Right lung (tissue), 5 donors: ENCODE data around the gene GTF2F1. TPM values are rescaled to one million over a fixed set of nuclear protein-coding genes. Genes with fewer than 3 reads are reported as not detected.
A peak's percentile ranks its signal among the peaks of the same experiment; 100 is the strongest.
"Not testable (repeated sequence)": the region's sequence is repeated elsewhere in the genome, so short reads cannot be mapped to it uniquely, and the experiment has no call there.

Experiments
- DNase-seq, 2 donors: peaks; one replicate each; pipeline ENCODE4 v3.0.0-alpha.2; 2013
- polyA plus RNA-seq, 5 donors: library from polyadenylated mRNA; unstranded; fragments of 120-200 nt; gene quantifications; one replicate each; pipeline versions ENCODE4 v1.2.1 to v1.2.3, GENCODE V29; 2013; ENCODE audit warnings: inconsistent platforms in 1 of 5, low replicate concordance in 1 of 5; ENCODE audit not compliant: insufficient read length in 5 of 5, insufficient read depth in 1 of 5

Gene GTF2F1
- polyA plus RNA-seq, 5 donors = 62.7 to 90.2 (median 74.5) TPM

DNA sequence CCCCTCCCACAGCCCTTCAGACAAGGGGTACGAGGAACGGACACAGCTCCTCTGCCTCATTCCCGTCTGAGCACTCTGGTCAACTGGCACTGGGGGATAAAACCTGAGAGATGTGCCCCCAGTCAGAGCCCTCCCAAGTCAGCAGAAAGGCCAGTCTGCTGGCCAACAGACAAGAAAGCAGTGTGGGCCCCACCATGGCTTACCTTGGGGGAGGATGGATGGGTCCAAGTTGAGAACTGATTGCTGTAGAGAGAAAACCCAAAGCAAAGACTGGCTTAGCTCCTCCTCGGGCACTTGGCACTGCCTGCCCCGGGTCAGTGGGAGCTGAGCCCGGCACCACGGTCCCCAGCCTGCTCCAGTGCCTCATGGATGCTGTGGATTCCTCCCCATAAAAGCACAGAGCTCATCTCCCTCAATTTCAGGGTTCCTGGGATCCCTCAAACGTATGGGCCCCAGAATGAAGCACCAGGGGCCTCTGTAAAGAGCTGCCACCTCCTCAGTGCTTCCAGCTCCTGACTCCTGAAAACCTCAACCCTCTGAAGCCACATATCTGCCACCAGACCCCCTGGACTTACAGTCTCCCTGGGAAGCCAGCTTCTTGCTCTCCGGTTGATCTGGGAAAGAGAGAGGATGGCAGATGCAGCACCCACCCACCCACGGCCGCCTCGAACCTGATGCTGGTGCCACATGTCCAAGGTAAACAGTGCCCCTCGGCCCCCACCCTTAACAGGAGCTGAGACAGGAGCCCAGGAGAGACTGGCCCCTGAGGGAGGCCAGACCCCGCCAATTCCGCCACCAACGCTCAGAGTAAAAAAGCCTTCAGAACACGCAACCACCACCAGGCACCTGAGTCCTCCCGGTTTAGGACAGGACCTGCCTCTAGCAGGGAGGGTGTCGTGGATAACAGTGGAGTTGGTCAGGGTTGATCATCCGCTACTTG lies 28.4 kb upstream of the GTF2F1 start:
- no peak for DNase-seq

DNA sequence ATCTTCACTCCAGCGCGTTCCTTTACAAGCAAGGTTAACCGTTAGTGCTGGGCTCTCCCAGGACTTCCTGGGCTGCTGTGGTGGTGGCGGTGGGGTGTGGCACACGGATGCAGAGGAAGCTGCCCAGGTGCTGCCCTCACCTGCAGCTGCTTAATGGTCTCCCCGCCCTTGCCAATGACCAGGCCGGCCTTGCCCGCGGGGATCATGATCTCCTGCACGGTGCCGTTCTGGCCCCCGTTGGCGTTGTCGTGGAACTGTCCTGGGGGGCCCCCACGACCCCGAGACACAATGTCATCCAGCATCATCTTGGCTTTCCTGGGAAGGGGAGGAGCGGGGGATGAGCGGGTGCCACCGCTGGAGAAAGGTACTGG lies 25.6 kb upstream of the GTF2F1 start:
- no peak for DNase-seq

DNA sequence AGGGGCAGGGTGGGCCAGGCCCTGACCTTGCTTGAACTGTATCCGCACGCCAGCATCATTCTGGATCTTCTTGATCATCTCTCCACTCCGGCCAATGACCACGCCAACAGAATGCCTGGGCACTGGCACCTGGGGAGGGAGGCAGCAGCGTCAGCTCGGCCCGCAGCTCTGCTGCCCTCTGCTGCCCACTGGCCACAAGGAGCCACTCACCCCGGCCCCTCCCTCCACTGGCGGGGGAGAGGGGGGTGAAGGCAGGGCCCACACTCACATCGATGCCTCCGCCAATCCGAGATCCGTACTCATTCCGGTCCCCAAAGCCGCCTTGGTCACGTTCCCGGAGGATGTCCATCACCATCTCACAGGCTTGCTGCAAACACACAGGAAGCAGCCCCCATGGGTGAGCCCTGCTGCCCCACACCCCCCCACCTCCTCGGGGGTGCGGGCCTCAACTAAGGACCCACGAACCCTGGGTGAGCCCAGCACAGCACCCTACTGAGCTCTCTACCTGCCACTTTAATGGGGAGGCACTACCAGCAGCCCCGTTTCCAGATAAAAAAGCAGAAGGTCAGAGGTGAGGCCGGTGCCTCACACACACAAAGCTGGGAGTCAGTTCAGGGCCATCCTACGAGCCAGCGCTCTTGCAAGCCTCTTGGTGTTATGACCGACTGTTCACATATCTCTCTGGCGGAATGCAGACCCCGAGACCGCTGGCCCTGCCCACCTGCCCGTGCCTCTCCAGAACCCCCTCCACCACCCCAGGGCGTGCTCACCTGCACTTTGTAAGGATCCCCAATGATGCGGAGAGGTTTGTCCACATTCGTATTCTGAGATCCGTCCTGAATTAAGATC lies 25.0 kb upstream of the GTF2F1 start:
- DNase-seq = no peak

DNA sequence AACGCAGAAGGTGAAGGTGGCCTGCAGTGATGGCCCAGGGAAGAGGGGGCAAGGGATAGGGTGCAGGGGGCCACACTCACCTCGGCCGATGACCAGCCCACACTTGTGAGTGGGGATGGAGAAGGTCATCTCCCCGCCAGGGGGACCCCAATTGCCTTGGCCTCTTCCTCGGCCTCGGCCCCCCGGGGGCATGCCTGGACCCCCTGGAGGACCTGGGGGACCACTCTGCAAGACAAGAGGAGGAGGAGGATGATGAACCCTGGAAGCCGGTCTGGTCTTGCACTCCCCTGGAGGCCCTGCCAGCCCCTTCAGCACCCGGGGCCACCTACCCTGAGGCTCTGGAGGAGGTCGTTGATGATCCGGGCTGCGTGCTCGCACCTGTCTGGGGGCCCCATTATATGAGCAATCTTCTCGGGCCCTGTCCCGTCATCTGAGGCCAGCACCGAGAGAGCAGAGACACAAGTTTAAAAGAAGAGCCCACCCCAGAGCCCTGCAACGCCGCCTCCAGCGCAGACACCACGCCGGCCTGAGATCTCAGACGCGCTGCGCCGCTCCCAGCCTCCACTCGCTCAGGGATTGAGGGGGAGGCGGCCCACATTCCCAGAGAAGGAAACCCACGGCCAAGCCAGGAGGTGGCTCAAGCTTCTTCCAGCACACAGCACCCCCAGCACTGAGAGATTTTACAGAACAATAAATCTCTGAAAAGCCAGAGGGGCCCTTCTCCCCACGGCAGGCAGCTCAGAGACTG lies 23.9 kb upstream of the GTF2F1 start:
- DNase-seq = no peak

DNA sequence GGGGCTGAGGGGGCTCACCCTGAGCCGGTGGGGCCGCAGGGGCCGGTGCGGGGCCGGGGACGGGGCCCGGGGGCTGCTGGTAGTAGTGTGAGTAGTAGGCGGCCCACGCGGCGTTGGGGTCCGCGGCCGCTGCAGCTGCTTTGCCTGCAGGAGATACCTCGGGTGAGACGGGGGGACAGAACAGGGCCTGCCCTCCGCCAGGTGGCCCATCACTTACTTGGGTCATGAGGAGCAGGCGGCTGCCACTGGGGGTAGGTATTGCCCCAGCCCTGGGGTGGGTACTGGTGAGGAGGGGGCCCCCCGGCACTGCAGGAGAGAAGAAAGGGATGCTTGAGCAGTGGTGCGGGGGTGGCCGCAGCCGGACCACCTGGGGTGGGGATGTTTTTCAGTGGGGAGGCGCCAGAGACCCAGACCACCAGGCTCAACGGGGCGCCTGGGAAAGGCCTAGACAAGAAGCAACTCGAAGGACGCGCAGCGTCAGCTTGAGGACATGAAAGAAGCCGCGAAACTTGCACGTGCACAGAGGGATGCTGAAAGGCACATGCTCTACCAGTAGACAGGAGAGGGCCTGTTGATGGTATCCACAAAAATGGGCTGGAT lies 22.7 kb upstream of the GTF2F1 start:
- DNase-seq = no peak

DNA sequence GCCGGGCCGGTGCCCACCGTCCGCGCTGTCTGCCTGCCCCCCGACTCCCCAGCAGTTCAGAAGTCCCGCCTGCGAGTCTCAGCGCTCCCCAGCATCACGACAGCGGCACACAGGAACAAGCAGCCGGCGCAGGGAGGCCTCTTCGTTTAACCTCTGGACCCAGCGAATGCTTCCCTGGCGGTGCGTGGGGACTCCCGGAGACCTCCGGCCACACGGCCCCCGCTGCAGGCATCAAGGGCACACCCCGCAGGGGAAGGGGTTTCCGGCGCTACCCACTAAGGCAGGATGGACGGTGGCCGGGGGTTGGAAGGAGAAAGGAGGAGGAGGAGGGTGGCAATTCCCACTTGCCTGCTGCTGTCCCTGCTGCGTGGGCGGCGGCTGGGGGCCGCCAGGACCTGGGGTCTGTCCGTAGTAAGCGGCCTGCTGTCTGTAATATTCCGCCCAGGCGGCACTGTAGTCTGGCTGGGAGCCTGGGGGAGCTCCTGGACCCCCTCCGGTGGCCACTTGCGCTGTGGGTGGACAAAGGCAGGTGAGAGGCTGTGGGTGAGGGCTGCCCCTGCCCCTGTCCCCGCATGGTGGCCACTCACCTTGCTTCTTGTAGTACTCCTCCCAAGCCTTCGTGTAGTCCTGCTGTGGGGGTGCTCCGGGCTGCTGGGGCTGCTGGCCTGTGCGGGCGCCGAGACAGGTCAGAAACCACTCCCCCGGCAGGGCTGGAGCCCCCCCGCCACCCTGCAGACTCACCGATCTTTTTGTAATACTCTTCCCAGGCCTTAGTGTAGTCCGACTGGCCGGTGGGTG lies 22.0 kb upstream of the GTF2F1 start:
- no peak for DNase-seq

DNA sequence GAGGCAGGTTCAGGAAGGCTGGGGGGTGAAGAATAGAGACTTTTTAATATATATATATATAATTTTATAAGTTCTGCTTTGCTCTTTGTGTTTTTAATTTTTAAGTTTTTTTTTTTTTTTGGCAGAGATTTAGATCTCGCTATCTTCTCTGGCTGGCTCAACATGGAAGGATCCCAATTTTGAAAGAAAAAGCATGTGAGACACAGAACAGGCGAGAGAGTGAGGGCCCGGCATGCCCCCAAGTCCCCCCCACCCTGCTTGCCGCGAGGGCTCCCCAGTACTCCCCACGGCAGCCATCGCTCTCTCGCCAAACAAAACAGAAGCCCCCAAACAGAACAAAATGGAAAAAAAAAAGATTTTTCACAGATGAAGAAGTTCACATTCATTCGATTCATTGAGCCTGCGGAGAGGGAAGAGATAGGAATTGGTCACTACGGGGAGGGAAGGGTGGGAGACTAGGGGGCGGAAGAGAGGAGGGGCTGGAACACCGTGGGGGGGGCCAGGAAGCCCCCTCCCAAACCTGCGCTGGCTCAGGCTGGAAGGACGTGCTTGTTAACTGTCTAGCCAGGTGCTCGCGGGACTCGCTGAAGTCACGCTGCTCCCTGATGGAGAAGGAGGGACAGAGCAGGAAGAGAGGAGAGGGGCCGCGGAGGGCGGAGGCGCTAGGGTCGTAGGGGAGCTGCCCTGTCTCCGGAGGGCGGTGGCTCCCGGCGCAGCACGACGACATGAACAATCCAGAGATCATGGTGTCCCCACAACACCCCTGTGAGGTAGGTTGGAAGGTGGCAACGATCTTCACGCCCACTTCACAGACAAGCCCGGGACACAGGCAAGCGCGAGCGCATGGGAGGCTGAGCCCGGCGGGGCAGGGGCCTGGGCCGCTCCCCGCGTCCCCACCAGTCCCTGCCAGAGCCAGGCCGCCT lies 21.0 kb upstream of the GTF2F1 start:
- no peak for DNase-seq

DNA sequence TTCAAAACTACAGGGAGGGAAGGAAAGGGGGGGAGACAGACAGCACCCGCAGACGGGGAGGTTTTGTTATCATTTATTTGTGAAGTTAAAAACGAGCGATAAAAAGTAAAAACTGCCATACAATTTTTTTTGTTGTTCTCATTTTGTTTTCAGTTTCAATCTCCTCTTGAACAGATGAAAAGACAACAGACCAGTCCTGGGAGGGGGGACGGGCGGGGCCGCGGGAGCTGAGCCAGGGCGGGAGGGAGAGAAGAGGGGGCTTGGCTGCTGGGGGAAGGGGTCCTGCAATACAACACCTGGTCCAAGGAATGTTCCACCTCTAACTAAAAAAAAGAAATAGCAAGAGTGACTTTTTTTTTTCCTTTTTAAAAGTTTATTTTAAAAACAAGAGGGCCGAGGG lies 20.3 kb upstream of the GTF2F1 start:
- DNase-seq = no peak

DNA sequence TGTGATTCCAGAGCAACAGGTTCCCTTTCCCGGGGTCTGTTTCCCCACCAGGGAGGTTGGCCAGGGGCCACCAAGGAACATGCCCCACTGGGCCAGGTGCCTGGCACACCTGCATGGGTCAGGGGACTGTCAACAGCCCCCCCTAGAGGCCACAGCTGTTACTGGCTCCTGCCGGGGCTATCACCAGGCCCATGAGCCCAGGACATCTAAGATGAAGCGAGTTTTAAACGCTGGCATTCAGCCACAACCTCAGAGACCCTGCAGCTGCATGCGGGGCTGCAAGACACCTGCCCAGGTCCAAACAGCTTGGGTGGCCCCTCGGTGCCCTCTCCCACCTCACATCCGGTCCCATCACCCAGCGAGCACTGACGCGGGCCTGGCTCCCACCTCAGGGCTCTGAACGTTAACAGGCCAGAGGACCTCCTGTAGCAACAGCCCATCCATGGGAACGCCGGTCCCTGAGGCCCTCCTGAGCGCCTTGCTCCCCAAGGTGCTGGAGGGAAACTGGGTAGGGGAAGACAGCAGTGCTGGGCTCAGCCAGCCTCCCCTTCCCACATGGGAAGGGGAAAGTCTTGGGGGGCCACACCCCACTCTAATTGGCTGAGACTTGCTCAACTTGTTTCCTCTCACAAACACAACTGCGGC lies 19.6 kb upstream of the GTF2F1 start:
- DNase-seq = peak in 1 of 2 donors; percentile 69

DNA sequence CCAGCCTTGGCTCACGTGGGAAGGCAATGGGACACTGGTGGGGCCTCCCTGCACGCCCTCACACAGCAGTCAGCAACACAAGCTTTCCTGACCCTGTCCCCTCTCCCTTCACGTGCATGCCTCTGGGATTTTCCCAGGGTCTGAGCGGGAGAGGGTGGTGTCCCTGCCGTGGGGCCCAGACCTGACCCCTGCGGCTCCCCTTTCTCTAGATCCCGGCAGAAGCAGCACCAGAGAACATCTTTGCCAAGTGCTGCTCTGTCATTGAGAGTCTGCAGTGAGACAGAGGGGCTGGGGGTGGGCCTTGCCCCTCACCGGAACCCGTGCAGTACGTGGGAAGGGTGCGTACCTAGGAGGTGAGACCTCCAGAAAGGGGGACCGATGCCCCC lies 19.1 kb upstream of the GTF2F1 start:
- DNase-seq = no peak

DNA sequence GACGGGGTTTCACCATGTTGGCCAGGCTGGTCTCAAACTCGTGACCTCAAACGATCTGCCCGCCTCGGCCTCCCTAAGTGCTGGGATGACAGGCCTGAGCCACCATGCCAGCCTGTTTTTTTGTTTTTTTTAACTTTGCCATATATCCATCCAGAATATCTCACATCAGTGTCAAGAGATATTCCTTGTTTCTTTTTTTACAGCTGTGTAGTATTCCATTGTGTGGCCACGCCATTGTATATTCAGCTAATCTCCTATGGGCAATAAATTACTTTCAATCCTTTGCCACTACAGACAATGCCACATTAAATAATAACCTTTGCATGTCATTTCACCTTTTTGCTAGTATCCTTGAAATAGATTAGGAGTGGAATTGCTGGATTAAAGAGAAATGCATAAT lies 16.4 kb upstream of the GTF2F1 start:
- DNase-seq = no peak

DNA sequence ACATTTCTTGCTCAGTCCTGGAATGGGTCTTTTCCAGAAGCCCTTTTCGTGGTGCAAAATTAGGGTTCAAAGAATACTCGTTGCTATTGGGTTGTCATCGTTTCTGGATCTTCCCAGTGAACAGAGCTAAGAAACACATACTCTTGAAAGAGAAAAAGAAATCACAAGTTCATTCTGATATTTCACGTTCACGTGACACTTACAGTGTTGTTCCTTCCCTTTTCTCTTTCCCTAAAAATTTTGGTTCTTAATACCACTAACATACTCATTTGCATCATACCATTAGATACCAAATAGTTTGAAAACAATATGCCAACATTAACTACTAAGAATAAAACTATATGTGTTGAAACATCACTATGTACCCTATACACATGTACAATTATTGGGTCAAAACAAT lies 13.4 kb upstream of the GTF2F1 start:
- DNase-seq = no peak

DNA sequence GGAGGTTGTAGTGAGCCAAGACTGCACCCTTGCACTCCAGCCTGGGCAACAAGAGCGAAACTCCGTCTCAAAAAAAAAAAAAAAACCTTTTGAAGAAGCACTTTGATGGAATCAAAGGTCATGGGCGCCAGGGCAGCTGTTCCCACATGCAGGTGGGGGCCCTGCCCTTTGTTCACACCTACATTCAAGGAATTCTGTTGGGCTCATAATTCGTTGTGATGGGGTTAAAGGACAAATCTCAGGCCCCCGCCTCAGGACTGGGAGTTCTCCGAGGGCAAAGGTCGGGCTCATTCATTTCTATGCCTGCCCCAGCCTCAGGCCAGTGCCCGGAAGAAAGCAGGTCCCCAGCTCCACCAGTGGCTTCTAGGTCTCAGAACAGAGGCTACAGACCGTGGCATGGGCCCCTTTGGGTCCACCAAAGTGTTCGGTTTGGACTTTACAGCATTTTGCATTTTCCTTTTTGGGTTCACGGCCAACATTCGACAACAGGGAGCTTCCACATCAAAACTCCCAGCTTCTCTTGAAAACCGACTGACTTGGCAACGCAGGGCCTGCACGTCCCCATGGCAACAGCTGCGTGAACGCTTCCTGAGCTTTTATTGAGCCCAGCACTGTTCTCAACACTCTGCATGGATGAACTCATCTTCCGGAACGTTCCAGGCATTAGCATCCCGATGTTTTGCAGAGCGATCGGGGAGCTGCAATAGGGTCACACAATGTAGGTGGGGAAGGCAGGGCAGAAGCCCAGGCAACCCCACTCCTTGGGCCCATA lies 10.1 kb upstream of the GTF2F1 start:
- DNase-seq = peak in 1 of 2 donors; percentile 77

DNA sequence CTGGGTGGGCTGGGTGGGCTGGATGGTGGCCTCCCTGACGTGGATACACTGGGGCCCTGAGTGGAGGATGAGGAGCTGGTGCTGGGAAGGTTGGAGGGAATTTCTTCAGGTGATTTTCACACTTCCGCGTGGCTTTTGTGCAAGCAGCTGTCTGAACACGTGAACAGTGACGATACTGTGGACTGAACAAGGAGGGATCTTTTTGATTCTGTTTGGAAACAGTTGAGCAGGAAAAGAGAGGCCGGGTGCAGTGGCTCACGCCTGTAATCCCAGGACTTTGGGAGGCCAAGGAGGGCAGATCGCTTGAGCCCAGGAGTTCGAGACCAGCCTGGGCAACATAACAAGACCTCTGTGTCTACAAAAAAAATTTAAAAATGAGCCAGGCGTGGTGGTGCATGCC lies 9.1 kb upstream of the GTF2F1 start:
- DNase-seq = no peak

DNA sequence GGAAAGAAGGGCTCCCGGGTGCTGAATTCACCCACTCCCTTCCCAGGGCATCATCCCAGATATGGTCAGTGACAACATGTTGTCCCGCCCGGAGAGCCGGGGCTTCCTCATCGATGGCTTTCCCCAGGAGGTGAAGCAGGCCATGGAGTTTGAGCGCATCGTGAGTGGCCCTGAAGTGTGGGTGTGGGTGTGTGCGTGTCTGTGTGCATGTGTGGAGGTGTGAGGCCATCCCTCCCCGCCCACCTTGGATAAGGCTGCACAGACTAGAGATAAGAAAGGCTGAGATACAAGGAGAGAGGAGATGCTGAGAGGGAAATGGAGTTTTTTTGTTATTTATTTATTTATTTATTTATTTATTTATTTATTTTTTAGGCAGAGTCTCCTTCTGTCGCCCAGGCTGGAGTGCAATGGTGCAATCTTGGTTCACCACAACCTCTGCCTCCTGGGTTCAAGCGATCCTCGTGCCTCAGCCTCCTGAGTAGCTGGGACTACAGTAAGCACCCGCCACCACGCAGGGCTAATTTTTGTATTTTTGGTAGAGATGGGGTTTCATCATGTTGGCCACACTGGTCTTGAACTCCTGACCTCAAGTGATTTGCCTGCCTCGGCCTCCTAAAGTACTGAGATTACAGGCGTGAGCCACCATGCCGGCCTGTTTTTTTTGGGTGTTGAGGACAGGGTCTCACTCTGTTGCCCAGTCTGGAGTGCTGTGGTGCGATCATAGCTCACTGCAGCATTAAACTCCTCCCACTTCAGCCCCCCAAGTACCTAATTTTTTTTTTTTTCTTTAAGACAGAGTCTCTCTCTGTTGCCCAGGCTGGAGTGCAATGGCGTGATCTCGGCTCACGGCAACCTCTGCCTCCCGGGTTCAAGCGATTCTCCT lies 7.3 kb upstream of the GTF2F1 start:
- DNase-seq = not testable (repeated sequence)

DNA sequence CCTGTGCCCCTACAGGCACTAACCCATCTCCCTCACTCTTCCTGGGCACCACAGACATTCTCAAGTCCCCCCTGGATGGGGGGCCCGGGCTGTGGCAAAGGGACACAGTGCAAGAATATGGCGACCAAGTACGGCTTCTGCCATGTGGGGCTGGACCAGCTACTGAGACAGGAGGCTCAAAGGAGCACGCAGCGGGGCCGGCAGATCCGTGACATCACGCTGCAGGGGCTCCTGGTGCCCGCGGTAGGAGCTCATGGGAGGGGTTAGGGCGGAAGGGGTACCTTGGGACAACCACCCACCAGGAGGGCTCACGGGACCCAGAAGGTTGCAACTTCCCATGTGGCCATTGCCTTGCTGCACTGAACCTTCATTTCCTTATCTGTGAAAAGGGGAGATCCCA lies 3.3 kb upstream of the GTF2F1 start:
- DNase-seq = no peak

DNA sequence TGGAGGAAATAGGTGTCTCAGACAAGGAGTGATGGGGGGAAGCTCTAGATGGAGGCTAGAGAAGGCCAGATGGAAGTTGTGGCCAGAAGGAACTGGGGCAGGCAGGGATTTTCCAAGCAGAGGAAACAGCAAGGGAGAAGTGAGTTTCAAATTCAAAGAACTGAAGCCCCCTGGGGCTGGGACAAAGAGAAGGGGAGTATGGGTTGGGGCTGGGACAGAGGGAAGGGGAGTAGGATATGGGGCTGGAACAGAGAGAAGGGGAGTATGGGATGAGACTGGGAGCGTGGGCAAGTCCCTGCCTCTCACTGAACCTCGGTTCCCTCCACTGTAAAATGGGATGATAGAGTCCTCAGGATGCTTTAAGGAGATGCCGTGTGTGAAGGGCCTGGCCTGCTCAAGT lies 1.9 kb upstream of the GTF2F1 start:
- DNase-seq = no peak
